DND-41 (cell line): ENCODE results near the gene RYR2.

ENCODE experiments used
- ATAC-seq: fragments of 200-7000 bp; cut with Tn5 transposase; 3 replicates; pipeline ENCODE4 v1.9.1; 2021; ENCODE audit warnings: low read depth; ENCODE audit not compliant: insufficient read depth
- DNase-seq: peaks from one replicate; pipeline ENCODE4 v3.0.0-alpha.2; 2020
- H2AFZ ChIP-seq: 2 replicates; pipeline ENCODE4 v1.6.0; 2012; ENCODE audit warnings: low read depth, low read length
- H3K27ac ChIP-seq: 2 replicates; pipeline ENCODE4 v1.5.1; 2012; ENCODE audit warnings: low read length, inconsistent platforms
- H3K27me3 ChIP-seq: fragments of 200-600 bp; sonication (generic); 2 replicates; pipeline ENCODE4 v1.6.0; 2012; ENCODE audit warnings: low read length, mild to moderate bottlenecking, inconsistent platforms; ENCODE audit not compliant: insufficient read depth, poor library complexity
- H3K36me3 ChIP-seq: 2 replicates; pipeline ENCODE4 v1.5.1; 2012; ENCODE audit warnings: low read length, inconsistent platforms; ENCODE audit not compliant: insufficient read depth
- H3K4me1 ChIP-seq: 2 replicates; pipeline ENCODE4 v1.5.1; 2012; ENCODE audit warnings: mild to moderate bottlenecking, low read length; ENCODE audit not compliant: insufficient read depth
- H3K4me2 ChIP-seq: 2 replicates; pipeline ENCODE4 v1.6.0; 2012; ENCODE audit warnings: mild to moderate bottlenecking, moderate library complexity, low read length, inconsistent platforms; ENCODE audit not compliant: insufficient read depth
- H3K4me3 ChIP-seq, 2 experiments: fragments of 200-600 bp in 1 of 2; shearing (Covaris generic) in 1 of 2; 2 replicates each; pipeline ENCODE4 v1.5.1; 2012 to 2016; ENCODE audit warnings: inconsistent platforms in 2 of 2, low read length in 2 of 2, mild to moderate bottlenecking in 2 of 2, low read depth in 1 of 2, moderate library complexity in 1 of 2
- H3K79me2 ChIP-seq: 2 replicates; pipeline ENCODE4 v1.6.0; 2012; ENCODE audit warnings: low read length, inconsistent platforms; ENCODE audit not compliant: insufficient read depth
- H3K9ac ChIP-seq: 2 replicates; pipeline ENCODE4 v1.6.0; 2012; ENCODE audit warnings: low read depth, mild to moderate bottlenecking, inconsistent platforms, low read length, moderate library complexity
- H3K9me3 ChIP-seq: 2 replicates; pipeline ENCODE4 v1.5.1; 2012; ENCODE audit warnings: low read length, moderate library complexity, mild to moderate bottlenecking, inconsistent platforms; ENCODE audit not compliant: insufficient read depth, severe bottlenecking
- H4K20me1 ChIP-seq: 2 replicates; pipeline ENCODE4 v1.6.0; 2012; ENCODE audit warnings: low read length; ENCODE audit not compliant: insufficient read depth
- EZH2 ChIP-seq: IDR thresholded peaks from 3 replicates; pipeline ENCODE4 v1.6.1; 2012; ENCODE audit warnings: borderline replicate concordance, low read depth, mild to moderate bottlenecking, moderate library complexity, low read length, inconsistent platforms; ENCODE audit not compliant: severe bottlenecking
- TF ChIP-seq, protein P1 (sequence below): IDR thresholded peaks from 2 replicates; pipeline ENCODE4 v1.5.1; 2012; ENCODE audit warnings: borderline replicate concordance, low read length, moderate library complexity, mild to moderate bottlenecking; ENCODE audit not compliant: poor library complexity, severe bottlenecking; ENCODE audit errors: extremely low read depth

The RYR2 gene

DNA sequence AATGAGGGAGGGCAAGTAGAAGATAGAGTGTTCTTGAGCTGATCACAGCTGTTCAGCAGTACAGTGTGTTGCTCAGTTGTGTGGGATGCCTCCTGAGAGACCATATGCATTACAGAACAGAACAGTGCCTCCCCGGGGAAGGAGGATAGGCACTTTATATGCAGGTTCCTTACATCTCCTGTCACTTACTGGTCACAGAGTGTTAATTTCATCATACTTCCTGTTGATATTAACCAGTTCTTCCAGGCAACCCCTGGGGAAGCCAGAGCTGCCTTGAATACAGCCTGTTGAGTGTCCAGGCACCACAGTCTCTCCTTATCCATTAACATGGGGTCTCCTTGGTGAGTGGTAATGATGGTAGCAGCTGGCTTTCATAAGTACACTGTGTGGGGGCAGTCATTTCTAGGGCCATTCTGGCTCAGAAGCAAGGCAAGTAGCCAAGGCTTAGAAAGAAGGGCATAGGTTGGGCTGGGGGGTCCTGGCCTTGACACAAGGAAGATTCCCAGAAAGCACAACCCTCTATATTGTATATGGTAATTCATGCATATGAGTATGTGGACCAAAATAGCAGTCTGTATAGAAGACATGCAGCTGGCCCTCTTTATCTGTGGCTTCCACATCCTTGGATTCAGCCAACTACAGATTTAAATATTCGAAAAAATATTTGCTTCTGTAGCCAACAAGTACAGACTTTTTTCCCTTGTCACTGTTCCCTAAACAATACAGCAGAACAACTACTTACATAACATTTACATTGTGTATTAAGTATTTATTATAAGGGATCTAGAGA lies 706.4 kb downstream of the RYR2 start:
- Histone ChIP-seq H3K27ac (no peak overlapping the region), H3K9ac (no peak overlapping the region), H3K9me3 (no peaks in the 10 kb centered on the region), H2AFZ (no peak overlapping the region), H3K79me2 (no peaks in the 10 kb centered on the region), H3K4me2 (no peak overlapping the region), H3K4me1 (no peaks in the 10 kb centered on the region), H3K27me3 (no peaks in the 10 kb centered on the region), H3K4me3 (no peak overlapping the region), H3K36me3 (no peaks in the 10 kb centered on the region), H4K20me1 (no peaks in the 10 kb centered on the region)
- ATAC-seq (peak; percentile 39; the same call in 1 of the 3 replicates), DNase-seq (no peak)
- TF ChIP-seq, protein P1, sequence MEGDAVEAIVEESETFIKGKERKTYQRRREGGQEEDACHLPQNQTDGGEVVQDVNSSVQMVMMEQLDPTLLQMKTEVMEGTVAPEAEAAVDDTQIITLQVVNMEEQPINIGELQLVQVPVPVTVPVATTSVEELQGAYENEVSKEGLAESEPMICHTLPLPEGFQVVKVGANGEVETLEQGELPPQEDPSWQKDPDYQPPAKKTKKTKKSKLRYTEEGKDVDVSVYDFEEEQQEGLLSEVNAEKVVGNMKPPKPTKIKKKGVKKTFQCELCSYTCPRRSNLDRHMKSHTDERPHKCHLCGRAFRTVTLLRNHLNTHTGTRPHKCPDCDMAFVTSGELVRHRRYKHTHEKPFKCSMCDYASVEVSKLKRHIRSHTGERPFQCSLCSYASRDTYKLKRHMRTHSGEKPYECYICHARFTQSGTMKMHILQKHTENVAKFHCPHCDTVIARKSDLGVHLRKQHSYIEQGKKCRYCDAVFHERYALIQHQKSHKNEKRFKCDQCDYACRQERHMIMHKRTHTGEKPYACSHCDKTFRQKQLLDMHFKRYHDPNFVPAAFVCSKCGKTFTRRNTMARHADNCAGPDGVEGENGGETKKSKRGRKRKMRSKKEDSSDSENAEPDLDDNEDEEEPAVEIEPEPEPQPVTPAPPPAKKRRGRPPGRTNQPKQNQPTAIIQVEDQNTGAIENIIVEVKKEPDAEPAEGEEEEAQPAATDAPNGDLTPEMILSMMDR: no peak
- no peak for TF ChIP-seq EZH2

DNA sequence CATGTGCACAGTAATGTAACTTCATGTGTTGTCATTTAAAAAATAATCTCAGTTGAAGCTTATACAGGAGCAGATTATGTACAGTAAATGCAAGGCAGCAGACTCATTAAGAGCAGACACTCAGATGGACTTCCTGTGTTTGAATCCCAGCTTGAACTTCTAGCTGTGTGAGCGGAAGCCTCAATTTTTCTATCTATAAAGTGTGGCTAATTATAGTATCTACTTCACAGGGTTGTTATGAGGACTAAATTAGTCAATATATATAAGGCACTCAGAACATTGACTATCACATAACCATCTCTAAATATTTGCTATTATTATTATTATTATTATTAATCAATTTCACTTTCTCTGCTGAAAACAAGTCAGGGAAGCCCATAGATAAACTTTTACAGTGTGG lies 707.1 kb downstream of the RYR2 start:
- H3K4me2 ChIP-seq: no peak overlapping the region
- H3K9ac ChIP-seq: no peak overlapping the region
- DNase-seq (no peak), ATAC-seq (no peak)
- no peaks in the 10 kb centered on the region for H3K79me2 ChIP-seq
- H3K4me1 ChIP-seq: no peaks in the 10 kb centered on the region
- H4K20me1 ChIP-seq: no peaks in the 10 kb centered on the region
- TF ChIP-seq EZH2: no peak
- TF ChIP-seq, protein P1: no peak
- H3K36me3 ChIP-seq: no peaks in the 10 kb centered on the region
- no peaks in the 10 kb centered on the region for H3K9me3 ChIP-seq
- H3K27ac ChIP-seq: no peak overlapping the region
- H3K27me3 ChIP-seq: no peaks in the 10 kb centered on the region
- no peak overlapping the region for H3K4me3 ChIP-seq
- H2AFZ ChIP-seq: no peak overlapping the region

DNA sequence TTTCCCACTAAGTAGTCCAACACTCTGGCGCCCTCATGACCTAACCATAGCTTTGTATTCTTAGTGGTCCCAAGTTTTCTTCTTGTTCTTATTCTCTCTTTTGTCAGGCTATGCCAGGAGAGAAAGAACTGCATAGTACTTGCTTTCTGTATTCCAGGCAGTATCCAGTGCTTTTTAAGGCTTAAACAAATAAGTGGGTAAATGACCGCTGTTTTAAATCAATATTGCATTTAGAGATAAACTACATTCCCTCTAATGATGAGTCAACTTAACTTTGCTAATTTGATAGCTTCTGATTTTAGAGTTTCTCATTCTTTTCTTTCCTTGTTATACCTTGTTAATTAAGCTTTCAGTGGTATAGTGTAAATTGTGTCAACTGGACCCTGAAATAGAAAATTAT lies 709.1 kb downstream of the RYR2 start:
- no peaks in the 10 kb centered on the region for H3K36me3 ChIP-seq
- TF ChIP-seq EZH2: no peak
- TF ChIP-seq, protein P1: no peak
- ATAC-seq (no peak), DNase-seq (no peak)
- no peaks in the 10 kb centered on the region for H3K79me2 ChIP-seq
- no peaks in the 10 kb centered on the region for H3K4me1 ChIP-seq
- no peak overlapping the region for H3K4me2 ChIP-seq
- no peaks in the 10 kb centered on the region for H3K9me3 ChIP-seq
- no peak overlapping the region for H3K4me3 ChIP-seq
- H3K27me3 ChIP-seq: no peaks in the 10 kb centered on the region
- no peak overlapping the region for H3K27ac ChIP-seq
- no peak overlapping the region for H2AFZ ChIP-seq
- no peaks in the 10 kb centered on the region for H4K20me1 ChIP-seq
- H3K9ac ChIP-seq: no peak overlapping the region

DNA sequence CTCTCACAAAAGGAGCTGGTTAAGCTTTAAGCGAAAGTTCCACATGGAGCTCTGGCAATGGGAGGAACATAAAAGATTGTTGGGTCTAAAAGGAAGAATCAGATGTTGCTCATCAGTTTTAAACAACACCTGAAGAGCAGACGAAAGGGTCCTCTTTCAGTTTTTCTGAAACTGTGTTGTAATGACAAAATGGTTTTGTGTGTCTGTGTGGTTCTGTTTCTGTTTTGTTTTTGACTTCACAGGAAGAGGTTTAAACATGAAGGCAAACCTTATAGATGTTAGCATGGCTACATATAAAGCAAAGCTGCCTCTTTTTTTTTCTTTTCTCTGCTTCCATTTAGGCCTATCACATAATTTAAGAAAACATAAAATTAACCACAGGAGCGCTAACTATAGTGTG lies 712.6 kb downstream of the RYR2 start:
- no peaks in the 10 kb centered on the region for H3K36me3 ChIP-seq
- H3K9ac ChIP-seq: no peak overlapping the region
- no peaks in the 10 kb centered on the region for H3K27me3 ChIP-seq
- H3K79me2 ChIP-seq: no peaks in the 10 kb centered on the region
- H3K4me1 ChIP-seq: no peaks in the 10 kb centered on the region
- H3K9me3 ChIP-seq: no peaks in the 10 kb centered on the region
- no peak overlapping the region for H2AFZ ChIP-seq
- no peak for TF ChIP-seq EZH2
- TF ChIP-seq, protein P1: no peak
- H3K4me3 ChIP-seq: no peak overlapping the region
- ATAC-seq: no peak
- H3K27ac ChIP-seq: no peak overlapping the region
- H3K4me2 ChIP-seq: no peak overlapping the region
- DNase-seq: no peak
- H4K20me1 ChIP-seq: no peaks in the 10 kb centered on the region
